ENCODE results near the gene ENTPD7. TPM values are rescaled to one million over a fixed set of nuclear protein-coding genes. Genes with fewer than 3 reads are reported as not detected.

Gene ENTPD7, protein sequence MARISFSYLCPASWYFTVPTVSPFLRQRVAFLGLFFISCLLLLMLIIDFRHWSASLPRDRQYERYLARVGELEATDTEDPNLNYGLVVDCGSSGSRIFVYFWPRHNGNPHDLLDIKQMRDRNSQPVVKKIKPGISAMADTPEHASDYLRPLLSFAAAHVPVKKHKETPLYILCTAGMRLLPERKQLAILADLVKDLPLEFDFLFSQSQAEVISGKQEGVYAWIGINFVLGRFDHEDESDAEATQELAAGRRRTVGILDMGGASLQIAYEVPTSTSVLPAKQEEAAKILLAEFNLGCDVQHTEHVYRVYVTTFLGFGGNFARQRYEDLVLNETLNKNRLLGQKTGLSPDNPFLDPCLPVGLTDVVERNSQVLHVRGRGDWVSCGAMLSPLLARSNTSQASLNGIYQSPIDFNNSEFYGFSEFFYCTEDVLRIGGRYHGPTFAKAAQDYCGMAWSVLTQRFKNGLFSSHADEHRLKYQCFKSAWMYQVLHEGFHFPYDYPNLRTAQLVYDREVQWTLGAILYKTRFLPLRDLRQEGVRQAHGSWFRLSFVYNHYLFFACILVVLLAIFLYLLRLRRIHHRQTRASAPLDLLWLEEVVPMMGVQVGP
- polyA plus RNA-seq (2013) = 16.8 and 16.9 TPM in 2 replicates

DNA sequence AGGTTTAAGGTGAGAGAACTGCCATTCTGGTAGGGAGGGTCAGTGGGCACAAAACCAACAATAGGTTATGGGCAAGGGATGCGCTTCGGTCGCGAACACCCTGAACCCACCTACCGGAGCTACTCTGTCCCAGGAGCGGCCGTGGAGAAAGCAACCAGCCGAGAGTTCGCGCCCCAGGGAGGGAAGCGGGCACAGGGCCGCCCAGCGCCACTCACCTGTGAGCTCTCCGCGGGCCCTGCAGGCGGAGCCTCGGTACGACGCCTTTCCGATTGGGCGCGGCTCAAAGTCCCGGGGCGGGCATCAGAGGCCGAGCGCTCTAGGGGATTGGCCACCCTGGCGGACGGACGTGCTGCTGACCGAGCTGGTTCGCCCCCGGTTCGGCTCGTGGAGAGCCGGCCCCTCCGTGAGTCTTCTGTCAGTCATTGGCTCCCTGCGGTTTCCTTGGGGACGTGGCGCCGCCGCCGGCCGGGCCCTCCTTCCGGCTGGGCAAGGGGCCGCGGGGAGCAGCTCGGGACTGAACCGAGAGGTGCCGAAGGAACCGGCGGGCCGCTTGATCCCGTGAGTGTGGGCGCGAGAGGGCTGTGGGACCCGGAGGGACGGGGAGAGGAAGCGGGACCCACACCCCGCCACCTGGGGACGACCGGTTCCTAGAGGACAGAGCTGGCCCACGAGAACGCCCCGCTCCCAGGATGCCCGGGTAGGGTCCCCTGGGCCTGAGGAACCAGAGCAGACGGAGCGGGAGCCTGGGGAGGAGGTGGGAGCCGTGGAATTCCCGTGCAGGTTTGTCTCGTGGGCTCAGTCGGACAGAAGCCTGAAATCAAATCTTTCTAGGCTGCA, at the start of gene ENTPD7:
ENTPD7 (plus strand) TSS at position 479 of the 837 bp plus-strand sequence. CDS start 448 bp downstream, outside the sequence.
- no peaks in the 10 kb centered on the region for H3K27me3 ChIP-seq (ENCODE audit: insufficient read depth, low read length)
- H3K9ac ChIP-seq (ENCODE audit: low read length) = peak within 1 kb of the TSS; percentile 87
- WGBS (ENCODE audit: extremely low coverage, insufficient coverage, insufficient read length) = no CpG with 5 or more reads among the region's 71 CpGs

DNA sequence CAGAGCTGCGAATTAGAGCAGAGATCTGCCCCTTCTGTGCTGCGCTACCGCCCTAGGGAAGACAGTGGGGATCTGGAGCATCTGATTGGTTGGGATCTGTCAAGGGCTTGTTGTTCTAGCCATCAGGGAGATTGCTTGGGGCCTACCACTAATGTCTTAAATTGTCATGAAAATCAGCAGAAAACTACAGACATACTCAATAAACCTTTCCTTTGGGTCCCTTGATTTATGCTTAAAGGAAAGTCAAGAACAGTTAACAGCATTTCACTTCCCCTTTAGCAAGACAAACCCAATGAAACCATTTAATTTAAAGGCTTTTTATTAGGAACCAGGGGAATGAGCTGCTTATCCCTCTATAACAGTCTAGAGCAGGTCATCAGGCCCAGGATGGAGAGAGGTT, 49.1 kb upstream of the ENTPD7 start:
- H3K4me1 ChIP-seq (ENCODE audit: control insufficient read depth in 1 of 2, insufficient read depth in 2 of 2, low read length in 2 of 2) = no peaks in the 10 kb centered on the region
- no peaks in the 10 kb centered on the region for H3K9me3 ChIP-seq (ENCODE audit: insufficient read depth, low read depth, low read length)
- H2BK12ac ChIP-seq (ENCODE audit: low read length) = no peak overlapping the region
- H3K36me3 ChIP-seq (ENCODE audit: control insufficient read depth in 1 of 2, insufficient read depth in 2 of 2, low read length in 2 of 2) = peaks cover 8 to 17% of the 10 kb centered on the region in 2 experiments
- no peak overlapping the region for H3K4me2 ChIP-seq (ENCODE audit: low read length)
- no peak overlapping the region for H3K27ac ChIP-seq (ENCODE audit: low read depth, low read length)
- H3K4me3 ChIP-seq (ENCODE audit: low read depth, low read length) = no peak overlapping the region
- no peak overlapping the region for H2AFZ ChIP-seq (ENCODE audit: insufficient read depth, low read length, poor library complexity)
- H3K79me1 ChIP-seq (ENCODE audit: low read length) = no peaks in the 10 kb centered on the region
- H2AK5ac ChIP-seq (ENCODE audit: low read length) = no peak overlapping the region
- H3K4ac ChIP-seq (ENCODE audit: low read depth, low read length) = no peak overlapping the region
- H3K23ac ChIP-seq (ENCODE audit: low read length) = no peak overlapping the region
- H4K91ac ChIP-seq (ENCODE audit: low read depth, low read length) = no peak overlapping the region
- H3K79me2 ChIP-seq (ENCODE audit: control insufficient read depth, insufficient read depth, low read length, poor library complexity) = no peaks in the 10 kb centered on the region
- H2BK5ac ChIP-seq (ENCODE audit: low read depth, low read length, poor library complexity) = no peak overlapping the region
- DNase-seq = no peak
- no peak overlapping the region for H3K14ac ChIP-seq (ENCODE audit: low read length)
- no CpG with 5 or more reads among the region's 3 CpGs for WGBS (ENCODE audit: extremely low coverage, insufficient coverage, insufficient read length)
- no peak overlapping the region for H2BK120ac ChIP-seq (ENCODE audit: insufficient read depth, low read length, poor library complexity)
- no peak overlapping the region for H4K12ac ChIP-seq (ENCODE audit: low read depth, low read length)
- no peak overlapping the region for H3K18ac ChIP-seq (ENCODE audit: low read length)
- no peaks in the 10 kb centered on the region for H3K27me3 ChIP-seq (ENCODE audit: insufficient read depth, low read length)
- H4K8ac ChIP-seq (ENCODE audit: low read depth, low read length) = no peak overlapping the region
- no peak overlapping the region for H3K9ac ChIP-seq (ENCODE audit: low read length)

More for the DNA sequence above, at the start of gene ENTPD7:
- Histone ChIP-seq H3K79me2 (ENCODE audit: control insufficient read depth, insufficient read depth, low read length, poor library complexity) (peaks cover 5% of the 10 kb centered on the region), H3K4me3 (ENCODE audit: low read depth, low read length) (peak within 1 kb of the TSS; percentile 92), H2BK120ac (ENCODE audit: insufficient read depth, low read length, poor library complexity) (peak within 1 kb of the TSS; percentile 57), H2AFZ (ENCODE audit: insufficient read depth, low read length, poor library complexity) (peak within 1 kb of the TSS; percentile 98), H2BK12ac (ENCODE audit: low read length) (no peak within 1 kb of the TSS), H3K14ac (ENCODE audit: low read length) (peak within 1 kb of the TSS; percentile 82), H4K12ac (ENCODE audit: low read depth, low read length) (peak within 1 kb of the TSS; percentile 75), H4K8ac (ENCODE audit: low read depth, low read length) (peak within 1 kb of the TSS; percentile 87), H3K4ac (ENCODE audit: low read depth, low read length) (peak within 1 kb of the TSS; percentile 30), H3K36me3 (ENCODE audit: control insufficient read depth in 1 of 2, insufficient read depth in 2 of 2, low read length in 2 of 2) (peaks cover 2 to 3% of the 10 kb centered on the region in 2 experiments), H3K18ac (ENCODE audit: low read length) (peak within 1 kb of the TSS; percentile 62), H3K27ac (ENCODE audit: low read depth, low read length) (no peak within 1 kb of the TSS), H3K4me1 (ENCODE audit: control insufficient read depth in 1 of 2, insufficient read depth in 2 of 2, low read length in 2 of 2) (peaks cover 4 to 5% of the 10 kb centered on the region in 2 experiments), H3K79me1 (ENCODE audit: low read length) (peaks cover 5% of the 10 kb centered on the region), H2BK5ac (ENCODE audit: low read depth, low read length, poor library complexity) (peak within 1 kb of the TSS; percentile 18), H2AK5ac (ENCODE audit: low read length) (no peak within 1 kb of the TSS), H3K23ac (ENCODE audit: low read length) (no peak within 1 kb of the TSS), H3K9me3 (ENCODE audit: insufficient read depth, low read depth, low read length) (no peaks in the 10 kb centered on the region), H3K4me2 (ENCODE audit: low read length) (peak within 1 kb of the TSS; percentile 87), H4K91ac (ENCODE audit: low read depth, low read length) (peak within 1 kb of the TSS; percentile 53)
- peak; percentile 98 to 99 for DNase-seq

DNA sequence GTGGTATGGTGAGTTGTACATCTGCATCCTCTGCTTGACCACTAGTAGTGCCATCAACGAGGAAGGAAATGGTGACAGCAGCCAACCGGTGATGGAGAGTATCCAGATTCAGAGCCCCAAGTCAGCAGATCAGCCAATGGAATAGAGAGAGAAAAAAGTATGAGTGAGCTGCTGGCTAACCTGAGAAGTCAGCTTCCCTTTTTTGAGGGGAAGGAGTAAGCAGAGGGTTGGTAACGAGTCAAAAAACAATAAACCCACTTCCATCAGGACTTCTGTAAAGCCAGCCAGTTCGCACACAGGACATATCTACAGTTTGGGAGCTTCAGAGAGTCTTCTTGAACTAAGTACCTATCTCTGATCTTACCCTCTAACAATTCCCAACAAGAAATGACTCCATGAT, 48.0 kb upstream of the ENTPD7 start:
- no peaks in the 10 kb centered on the region for H3K79me1 ChIP-seq (ENCODE audit: low read length)
- H3K4ac ChIP-seq (ENCODE audit: low read depth, low read length) = no peak overlapping the region
- H3K79me2 ChIP-seq (ENCODE audit: control insufficient read depth, insufficient read depth, low read length, poor library complexity) = no peaks in the 10 kb centered on the region
- H2BK5ac ChIP-seq (ENCODE audit: low read depth, low read length, poor library complexity) = no peak overlapping the region
- no peak overlapping the region for H3K27ac ChIP-seq (ENCODE audit: low read depth, low read length)
- H3K9ac ChIP-seq (ENCODE audit: low read length) = no peak overlapping the region
- no peak overlapping the region for H3K23ac ChIP-seq (ENCODE audit: low read length)
- no peak overlapping the region for H2BK12ac ChIP-seq (ENCODE audit: low read length)
- no peak overlapping the region for H2AK5ac ChIP-seq (ENCODE audit: low read length)
- H3K18ac ChIP-seq (ENCODE audit: low read length) = no peak overlapping the region
- no peak overlapping the region for H2AFZ ChIP-seq (ENCODE audit: insufficient read depth, low read length, poor library complexity)
- H3K4me3 ChIP-seq (ENCODE audit: low read depth, low read length) = no peak overlapping the region
- H3K14ac ChIP-seq (ENCODE audit: low read length) = no peak overlapping the region
- H4K12ac ChIP-seq (ENCODE audit: low read depth, low read length) = no peak overlapping the region
- H3K27me3 ChIP-seq (ENCODE audit: insufficient read depth, low read length) = no peaks in the 10 kb centered on the region
- H2BK120ac ChIP-seq (ENCODE audit: insufficient read depth, low read length, poor library complexity) = no peak overlapping the region
- no peak for DNase-seq
- H3K9me3 ChIP-seq (ENCODE audit: insufficient read depth, low read depth, low read length) = no peaks in the 10 kb centered on the region
- H3K4me1 ChIP-seq (ENCODE audit: control insufficient read depth in 1 of 2, insufficient read depth in 2 of 2, low read length in 2 of 2) = no peaks in the 10 kb centered on the region
- no peak overlapping the region for H4K8ac ChIP-seq (ENCODE audit: low read depth, low read length)
- H3K36me3 ChIP-seq (ENCODE audit: control insufficient read depth in 1 of 2, insufficient read depth in 2 of 2, low read length in 2 of 2) = peaks cover 8 to 17% of the 10 kb centered on the region in 2 experiments
- WGBS (ENCODE audit: extremely low coverage, insufficient coverage, insufficient read length) = no CpG with 5 or more reads among the region's 4 CpGs
- no peak overlapping the region for H3K4me2 ChIP-seq (ENCODE audit: low read length)
- H4K91ac ChIP-seq (ENCODE audit: low read depth, low read length) = no peak overlapping the region

DNA sequence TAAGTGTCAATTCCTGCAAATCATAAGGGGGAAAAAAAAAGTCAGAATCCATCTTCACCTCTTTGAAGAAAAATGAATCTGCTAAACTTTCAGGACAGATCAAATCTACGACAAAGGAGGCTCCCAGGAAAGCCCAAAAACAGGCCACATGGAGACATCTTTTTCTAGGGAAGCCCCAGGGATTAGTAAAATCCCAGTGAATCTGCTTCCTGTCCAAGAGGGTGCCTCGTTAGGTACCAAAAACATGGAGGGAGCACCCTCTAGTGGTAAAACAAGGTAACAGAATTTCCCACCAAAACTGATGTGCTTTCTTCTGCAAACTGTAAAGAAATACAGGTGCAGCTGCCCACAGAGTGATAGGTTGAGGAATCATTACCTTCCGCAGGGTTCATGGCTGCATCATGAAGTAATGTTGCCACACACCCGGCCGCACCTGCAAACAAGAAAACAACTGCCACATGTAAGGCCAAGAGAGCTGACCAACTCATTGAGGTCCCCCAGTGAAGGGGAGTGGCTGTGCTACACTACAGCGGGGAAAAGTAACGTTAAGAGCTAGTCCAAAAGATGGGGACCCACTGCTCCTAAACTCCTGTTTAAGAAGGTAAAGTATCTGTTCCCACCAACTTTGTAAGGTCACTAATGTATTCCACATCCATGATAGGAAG, 47.0 kb upstream of the ENTPD7 start:
- H3K23ac ChIP-seq (ENCODE audit: low read length) = no peak overlapping the region
- H4K12ac ChIP-seq (ENCODE audit: low read depth, low read length) = no peak overlapping the region
- no peak overlapping the region for H3K9ac ChIP-seq (ENCODE audit: low read length)
- H3K36me3 ChIP-seq (ENCODE audit: control insufficient read depth in 1 of 2, insufficient read depth in 2 of 2, low read length in 2 of 2) = peaks cover 8 to 17% of the 10 kb centered on the region in 2 experiments
- no peaks in the 10 kb centered on the region for H3K79me2 ChIP-seq (ENCODE audit: control insufficient read depth, insufficient read depth, low read length, poor library complexity)
- no peak overlapping the region for H2BK5ac ChIP-seq (ENCODE audit: low read depth, low read length, poor library complexity)
- H3K79me1 ChIP-seq (ENCODE audit: low read length) = no peaks in the 10 kb centered on the region
- H2AFZ ChIP-seq (ENCODE audit: insufficient read depth, low read length, poor library complexity) = no peak overlapping the region
- no peak overlapping the region for H2BK120ac ChIP-seq (ENCODE audit: insufficient read depth, low read length, poor library complexity)
- H3K27me3 ChIP-seq (ENCODE audit: insufficient read depth, low read length) = no peaks in the 10 kb centered on the region
- DNase-seq = peak; percentile 44 to 88
- no CpG with 5 or more reads among the region's 7 CpGs for WGBS (ENCODE audit: extremely low coverage, insufficient coverage, insufficient read length)
- no peak overlapping the region for H3K4ac ChIP-seq (ENCODE audit: low read depth, low read length)
- no peak overlapping the region for H2BK12ac ChIP-seq (ENCODE audit: low read length)
- no peak overlapping the region for H3K18ac ChIP-seq (ENCODE audit: low read length)
- no peak overlapping the region for H4K91ac ChIP-seq (ENCODE audit: low read depth, low read length)
- H3K9me3 ChIP-seq (ENCODE audit: insufficient read depth, low read depth, low read length) = no peaks in the 10 kb centered on the region
- no peaks in the 10 kb centered on the region for H3K4me1 ChIP-seq (ENCODE audit: control insufficient read depth in 1 of 2, insufficient read depth in 2 of 2, low read length in 2 of 2)
- H3K27ac ChIP-seq (ENCODE audit: low read depth, low read length) = no peak overlapping the region
- no peak overlapping the region for H4K8ac ChIP-seq (ENCODE audit: low read depth, low read length)
- H3K14ac ChIP-seq (ENCODE audit: low read length) = no peak overlapping the region
- H3K4me2 ChIP-seq (ENCODE audit: low read length) = no peak overlapping the region
- H2AK5ac ChIP-seq (ENCODE audit: low read length) = no peak overlapping the region
- no peak overlapping the region for H3K4me3 ChIP-seq (ENCODE audit: low read depth, low read length)

All from trophoblast cell (in vitro differentiated cells and primary cell).